NB4 (cell line): ENCODE data around the gene PSAP.

Experiments used
- POLR2A ChIP-seq: IDR thresholded peaks from 2 replicates; pipeline ENCODE4 v1.6.1; 2011; ENCODE audit warnings: mild to moderate bottlenecking; ENCODE audit not compliant: insufficient read length; ENCODE audit errors: extremely low read depth
- TF ChIP-seq, protein P1 (sequence below): IDR thresholded peaks from one replicate; pipeline ENCODE4 v1.5.1; 2012; ENCODE audit warnings: low read depth, low read length

DNA sequence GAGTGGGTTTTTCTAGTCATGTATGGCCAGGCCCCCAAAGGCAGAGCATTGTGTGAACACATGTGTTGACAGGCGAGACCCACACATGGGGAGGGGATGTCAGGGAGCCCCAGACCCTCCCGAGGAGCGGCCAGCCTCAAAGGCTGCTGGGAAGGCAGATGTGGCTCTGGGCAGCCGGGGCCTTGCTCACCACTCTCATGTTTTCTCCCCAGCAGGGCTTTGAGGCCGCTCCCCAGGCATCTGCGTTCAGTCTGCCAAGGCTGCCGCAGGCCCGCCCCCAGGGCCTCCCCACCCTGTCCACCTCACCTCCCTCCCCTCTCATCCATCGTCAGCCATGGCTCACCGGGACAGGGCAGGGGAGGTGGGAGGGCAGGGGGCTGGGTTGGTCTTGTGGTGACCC lies 61.2 kb downstream of the PSAP start:
- TF ChIP-seq POLR2A: no peak
- TF ChIP-seq, protein P1, sequence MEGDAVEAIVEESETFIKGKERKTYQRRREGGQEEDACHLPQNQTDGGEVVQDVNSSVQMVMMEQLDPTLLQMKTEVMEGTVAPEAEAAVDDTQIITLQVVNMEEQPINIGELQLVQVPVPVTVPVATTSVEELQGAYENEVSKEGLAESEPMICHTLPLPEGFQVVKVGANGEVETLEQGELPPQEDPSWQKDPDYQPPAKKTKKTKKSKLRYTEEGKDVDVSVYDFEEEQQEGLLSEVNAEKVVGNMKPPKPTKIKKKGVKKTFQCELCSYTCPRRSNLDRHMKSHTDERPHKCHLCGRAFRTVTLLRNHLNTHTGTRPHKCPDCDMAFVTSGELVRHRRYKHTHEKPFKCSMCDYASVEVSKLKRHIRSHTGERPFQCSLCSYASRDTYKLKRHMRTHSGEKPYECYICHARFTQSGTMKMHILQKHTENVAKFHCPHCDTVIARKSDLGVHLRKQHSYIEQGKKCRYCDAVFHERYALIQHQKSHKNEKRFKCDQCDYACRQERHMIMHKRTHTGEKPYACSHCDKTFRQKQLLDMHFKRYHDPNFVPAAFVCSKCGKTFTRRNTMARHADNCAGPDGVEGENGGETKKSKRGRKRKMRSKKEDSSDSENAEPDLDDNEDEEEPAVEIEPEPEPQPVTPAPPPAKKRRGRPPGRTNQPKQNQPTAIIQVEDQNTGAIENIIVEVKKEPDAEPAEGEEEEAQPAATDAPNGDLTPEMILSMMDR: no peak
